Measurements from ENCODE around the gene TUSC2. TPM values are rescaled to one million over a fixed set of nuclear protein-coding genes. Genes with fewer than 3 reads are reported as not detected.

The TUSC2 gene
- total and polyA plus RNA-seq, 2 of the 13 experiments (the other 11 are each of a cell fraction or from before 2014, with no cell fraction given), result 36.7 to 39.1 TPM

DNA sequence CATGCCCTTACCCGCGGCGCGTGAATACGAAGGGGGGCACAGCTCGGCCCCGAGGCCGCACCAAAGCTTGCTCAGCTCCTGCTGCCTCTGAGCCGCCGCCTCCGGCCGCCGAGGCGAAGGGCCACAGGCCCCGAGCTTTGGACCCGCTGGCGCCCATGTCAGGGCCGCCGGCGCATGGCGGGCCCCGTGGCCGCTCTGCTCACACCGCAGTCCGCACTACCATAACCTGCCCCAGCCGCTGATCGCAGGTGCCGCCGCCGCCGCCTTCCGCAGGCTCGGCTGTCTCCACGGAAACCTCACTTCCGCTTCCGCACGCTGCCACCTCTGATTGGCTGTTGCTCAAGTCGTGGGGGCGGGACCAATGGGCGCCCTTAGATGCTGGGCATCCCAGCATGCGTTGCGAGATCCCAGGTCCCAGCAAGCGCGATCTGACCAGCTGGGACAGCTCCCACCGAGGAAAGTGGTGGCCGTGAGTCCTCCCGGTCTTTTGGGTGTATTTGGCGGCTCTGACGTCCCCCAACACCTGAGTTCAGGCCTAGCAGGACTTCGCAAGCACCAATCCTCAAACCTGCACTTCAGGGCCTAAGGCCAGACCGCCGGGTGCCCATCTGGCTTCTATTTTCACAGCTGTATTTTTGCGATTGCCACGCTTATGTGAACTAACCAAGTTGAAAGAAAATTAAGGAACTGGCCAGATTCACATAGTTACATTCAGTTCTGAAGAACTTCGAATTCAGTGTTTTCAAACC lies at the start of gene TUSC2 (continued):
- TF ChIP-seq, protein P1, sequence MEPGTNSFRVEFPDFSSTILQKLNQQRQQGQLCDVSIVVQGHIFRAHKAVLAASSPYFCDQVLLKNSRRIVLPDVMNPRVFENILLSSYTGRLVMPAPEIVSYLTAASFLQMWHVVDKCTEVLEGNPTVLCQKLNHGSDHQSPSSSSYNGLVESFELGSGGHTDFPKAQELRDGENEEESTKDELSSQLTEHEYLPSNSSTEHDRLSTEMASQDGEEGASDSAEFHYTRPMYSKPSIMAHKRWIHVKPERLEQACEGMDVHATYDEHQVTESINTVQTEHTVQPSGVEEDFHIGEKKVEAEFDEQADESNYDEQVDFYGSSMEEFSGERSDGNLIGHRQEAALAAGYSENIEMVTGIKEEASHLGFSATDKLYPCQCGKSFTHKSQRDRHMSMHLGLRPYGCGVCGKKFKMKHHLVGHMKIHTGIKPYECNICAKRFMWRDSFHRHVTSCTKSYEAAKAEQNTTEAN (CRISPR knock-in tag; conservative IDR thresholded peaks at IDR 0.05), result no peak
- TF ChIP-seq E2F5 (CRISPR knock-in tag; conservative IDR thresholded peaks at IDR 0.05) (no peak), XBP1 (CRISPR knock-in tag; IDR thresholded peaks at IDR 0.05) (no peak), ZNF33B (CRISPR knock-in tag; IDR thresholded peaks at IDR 0.05) (no peak; the same call in 1 of the 2 replicates), ZNF670 (CRISPR knock-in tag; IDR thresholded peaks at IDR 0.05; ENCODE audit: borderline replicate concordance) (no peak), ZNF414 (CRISPR knock-in tag; IDR thresholded peaks at IDR 0.05) (peak; percentile 30; the same call in 1 of the 2 replicates), ZFP41 (CRISPR knock-in tag; IDR thresholded peaks at IDR 0.05; ENCODE audit: borderline replicate concordance) (no peak), TRIM22 (IDR thresholded peaks at IDR 0.05) (no peak), ZFP90 (CRISPR knock-in tag; IDR thresholded peaks at IDR 0.05; ENCODE audit: borderline replicate concordance) (no peak), TOE1 (CRISPR knock-in tag; IDR thresholded peaks at IDR 0.05) (no peak), STAT5B (CRISPR knock-in tag; IDR thresholded peaks at IDR 0.05) (no peak), MAZ (IDR thresholded peaks at IDR 0.05; ENCODE audit: borderline replicate concordance, low read depth, low read length) (no peak), MAZ (CRISPR knock-in tag; IDR thresholded peaks at IDR 0.05; ENCODE audit: low read depth) (peak; percentile 75), ZNF772 (CRISPR knock-in tag; IDR thresholded peaks at IDR 0.05) (peak; percentile 56; the same call in 1 of the 2 replicates), EP300 (IDR thresholded peaks at IDR 0.05; ENCODE audit: low read depth in 2 of 2, low read length in 2 of 2) (no peak), EP300 (CRISPR knock-in tag; IDR thresholded peaks at IDR 0.05; ENCODE audit: borderline replicate concordance) (no peak), NR1H2 (CRISPR knock-in tag; IDR thresholded peaks at IDR 0.05; ENCODE audit: borderline replicate concordance, low read depth) (no peak), MXI1 (IDR thresholded peaks at IDR 0.05; ENCODE audit: borderline replicate concordance, low read depth, low read length) (peak; percentile 90; the same call in 1 of the 3 replicates), FLYWCH1 (CRISPR knock-in tag; IDR thresholded peaks at IDR 0.05) (no peak)
- TF ChIP-seq, protein P2, sequence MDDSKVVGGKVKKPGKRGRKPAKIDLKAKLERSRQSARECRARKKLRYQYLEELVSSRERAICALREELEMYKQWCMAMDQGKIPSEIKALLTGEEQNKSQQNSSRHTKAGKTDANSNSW (CRISPR knock-in tag; IDR thresholded peaks at IDR 0.05; ENCODE audit: borderline replicate concordance), result no peak
- TF ChIP-seq, protein P3, sequence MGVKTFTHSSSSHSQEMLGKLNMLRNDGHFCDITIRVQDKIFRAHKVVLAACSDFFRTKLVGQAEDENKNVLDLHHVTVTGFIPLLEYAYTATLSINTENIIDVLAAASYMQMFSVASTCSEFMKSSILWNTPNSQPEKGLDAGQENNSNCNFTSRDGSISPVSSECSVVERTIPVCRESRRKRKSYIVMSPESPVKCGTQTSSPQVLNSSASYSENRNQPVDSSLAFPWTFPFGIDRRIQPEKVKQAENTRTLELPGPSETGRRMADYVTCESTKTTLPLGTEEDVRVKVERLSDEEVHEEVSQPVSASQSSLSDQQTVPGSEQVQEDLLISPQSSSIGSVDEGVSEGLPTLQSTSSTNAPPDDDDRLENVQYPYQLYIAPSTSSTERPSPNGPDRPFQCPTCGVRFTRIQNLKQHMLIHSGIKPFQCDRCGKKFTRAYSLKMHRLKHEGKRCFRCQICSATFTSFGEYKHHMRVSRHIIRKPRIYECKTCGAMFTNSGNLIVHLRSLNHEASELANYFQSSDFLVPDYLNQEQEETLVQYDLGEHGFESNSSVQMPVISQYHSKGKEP (CRISPR knock-in tag; IDR thresholded peaks at IDR 0.05), result no peak
- TF ChIP-seq, protein P4, sequence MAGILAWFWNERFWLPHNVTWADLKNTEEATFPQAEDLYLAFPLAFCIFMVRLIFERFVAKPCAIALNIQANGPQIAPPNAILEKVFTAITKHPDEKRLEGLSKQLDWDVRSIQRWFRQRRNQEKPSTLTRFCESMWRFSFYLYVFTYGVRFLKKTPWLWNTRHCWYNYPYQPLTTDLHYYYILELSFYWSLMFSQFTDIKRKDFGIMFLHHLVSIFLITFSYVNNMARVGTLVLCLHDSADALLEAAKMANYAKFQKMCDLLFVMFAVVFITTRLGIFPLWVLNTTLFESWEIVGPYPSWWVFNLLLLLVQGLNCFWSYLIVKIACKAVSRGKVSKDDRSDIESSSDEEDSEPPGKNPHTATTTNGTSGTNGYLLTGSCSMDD (CRISPR knock-in tag; IDR thresholded peaks at IDR 0.05), result no peak

Measured in HepG2 (cell line).